Spinal cord (tissue), 10 donors: ENCODE results near the gene ZCCHC7. TPM values are rescaled to one million over a fixed set of nuclear protein-coding genes. Genes with fewer than 3 reads are reported as not detected.
A peak's percentile ranks its signal among the peaks of the same experiment; 100 is the strongest.

Experiments used
- DNase-seq, 6 donors: peaks; one replicate each; pipeline versions ENCODE4 v3.0.0 to v3.0.0-alpha.2; 2013 to 2015; ENCODE audit warnings: low spot score in 6 of 6, low read depth in 4 of 6
- H3K27ac ChIP-seq: one replicate; pipeline ENCODE4 v1.5.1; 2013; ENCODE audit warnings: low read depth, low read length, control low read depth
- H3K27me3 ChIP-seq: one replicate; pipeline ENCODE4 v1.6.1; 2013; ENCODE audit warnings: low read length; ENCODE audit not compliant: control insufficient read depth, insufficient read depth
- H3K36me3 ChIP-seq: one replicate; pipeline ENCODE4 v1.6.1; 2013; ENCODE audit warnings: low read length; ENCODE audit not compliant: control insufficient read depth, insufficient read depth
- H3K4me1 ChIP-seq: one replicate; pipeline ENCODE4 v1.6.1; 2013; ENCODE audit warnings: low read length; ENCODE audit not compliant: control insufficient read depth, insufficient read depth
- H3K4me3 ChIP-seq: one replicate; pipeline ENCODE4 v1.5.1; 2013; ENCODE audit warnings: low read depth, low read length, control low read depth
- H3K9me3 ChIP-seq: one replicate; pipeline ENCODE4 v1.6.1; 2013; ENCODE audit warnings: low read length; ENCODE audit not compliant: control insufficient read depth, insufficient read depth
- WGBS: methylation state at CpG from one replicate; pipeline ENCODE4 v1.1.5; 2013; ENCODE audit warnings: missing lambda C conversion rate; ENCODE audit not compliant: insufficient coverage; 5-methylcytosine and 5-hydroxymethylcytosine counted together
- polyA plus RNA-seq, 2 donors: library from polyadenylated mRNA; unstranded; fragments of 120-200 nt; gene quantifications; one replicate each; pipeline ENCODE4 v1.2.1, GENCODE V29; 2013; ENCODE audit not compliant: insufficient read length in 2 of 2
- total RNA-seq, 2 donors: library from RNA; depleted of rRNA in 1 of 2; stranded (reverse); fragments of 120-200 nt in 1 of 2; fragments of >200 nt in 1 of 2; gene quantifications; one replicate each; pipeline versions ENCODE4 v1.2.3 to v1.2.4, GENCODE V29; 2013 to 2014
- donor health status: healthy.

Gene ZCCHC7
- total and polyA plus RNA-seq, 4 donors = 14.3 to 26.5 (median 20.1) TPM

DNA sequence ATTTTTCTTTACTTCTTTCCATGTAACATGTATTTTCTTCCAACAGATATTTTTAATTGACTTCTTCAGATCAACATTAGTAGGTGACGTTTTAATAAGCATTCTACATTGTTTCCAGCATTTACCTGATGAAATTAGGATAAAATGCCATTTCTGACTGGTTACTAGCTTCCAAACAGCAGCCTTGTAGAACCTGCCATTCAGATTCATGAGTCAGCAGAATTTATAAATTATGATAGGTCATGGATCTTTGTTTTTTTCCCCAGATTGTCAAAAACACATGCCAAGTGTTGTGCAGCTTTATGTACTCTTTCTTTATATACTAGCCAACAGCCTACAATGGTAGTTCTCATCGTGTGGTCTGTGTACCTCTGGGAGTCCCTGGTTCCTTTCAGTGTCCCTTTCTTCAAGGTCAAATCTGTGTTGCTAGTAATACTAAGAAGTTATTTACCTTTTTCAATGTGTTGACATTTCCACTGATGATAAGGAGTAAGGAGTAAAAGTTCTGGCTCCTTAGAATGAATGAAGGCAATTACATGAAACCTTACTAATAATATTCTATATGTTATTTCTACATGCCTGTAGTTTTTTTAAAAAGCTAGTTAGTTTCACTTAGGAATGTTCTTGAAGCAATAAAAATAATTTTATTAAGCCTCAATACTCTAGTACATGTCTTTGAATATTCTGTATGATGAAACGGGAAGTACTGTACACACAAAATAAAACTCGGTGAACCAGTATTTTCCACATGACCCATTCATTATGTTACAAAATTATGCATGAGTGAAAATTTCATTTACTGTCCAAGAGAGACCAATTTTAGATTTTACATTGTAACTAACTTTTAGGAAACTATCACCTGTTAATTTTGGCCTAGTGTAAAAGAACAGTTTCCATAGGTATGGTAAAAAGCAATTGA lies 135.8 kb downstream of the ZCCHC7 start:
- H3K4me1 ChIP-seq = no peaks in the 10 kb centered on the region
- DNase-seq = no peak
- no peak overlapping the region for H3K27ac ChIP-seq
- H3K9me3 ChIP-seq = no peaks in the 10 kb centered on the region
- no peak overlapping the region for H3K4me3 ChIP-seq
- no CpG with 5 or more reads among the region's 4 CpGs for WGBS
- H3K27me3 ChIP-seq = no peaks in the 10 kb centered on the region
- H3K36me3 ChIP-seq = no peaks in the 10 kb centered on the region

DNA sequence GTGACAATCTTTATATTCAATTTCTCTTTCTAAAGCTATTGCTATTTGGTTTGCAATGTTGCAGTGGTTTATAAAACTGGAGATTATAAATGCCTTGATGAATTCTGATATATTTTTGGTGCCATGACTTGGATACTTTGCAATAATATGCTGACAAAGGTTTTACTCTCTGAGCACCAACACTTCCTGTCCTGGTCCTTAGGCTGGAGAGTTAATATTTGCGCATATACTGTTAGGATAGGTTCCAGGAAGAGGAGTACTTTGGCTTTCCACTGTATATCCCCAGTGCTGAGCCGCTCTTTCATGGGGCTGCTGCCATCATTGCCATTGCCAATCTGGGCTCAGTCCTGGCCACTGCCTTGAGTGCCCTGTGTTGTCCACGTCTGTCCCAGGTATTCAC lies 139.6 kb downstream of the ZCCHC7 start:
- no peaks in the 10 kb centered on the region for H3K36me3 ChIP-seq
- H3K27me3 ChIP-seq = no peaks in the 10 kb centered on the region
- no peaks in the 10 kb centered on the region for H3K9me3 ChIP-seq
- H3K4me3 ChIP-seq = no peak overlapping the region
- no peak for DNase-seq
- 80% methylated on average over 3 of the region's 3 CpGs for WGBS
- no peak overlapping the region for H3K27ac ChIP-seq
- no peaks in the 10 kb centered on the region for H3K4me1 ChIP-seq

DNA sequence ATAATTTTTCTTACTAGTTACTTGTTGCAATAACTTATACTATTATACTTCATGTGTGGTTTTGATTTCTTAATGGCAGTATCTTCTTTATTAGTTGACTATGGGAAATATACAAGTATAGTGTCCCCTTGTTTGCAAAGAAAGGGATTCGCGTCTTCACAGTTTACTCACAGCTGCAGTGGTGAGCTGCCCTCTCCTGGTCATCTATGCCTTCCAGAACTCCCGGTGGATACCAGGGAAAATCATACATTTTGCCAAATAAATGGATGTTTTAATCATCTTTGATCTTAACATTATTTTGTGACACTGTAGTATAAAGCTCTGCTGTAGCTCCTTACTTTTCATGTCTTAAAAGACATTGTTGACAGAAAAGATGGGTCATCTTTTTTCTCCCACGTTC lies 142.0 kb downstream of the ZCCHC7 start:
- no peaks in the 10 kb centered on the region for H3K9me3 ChIP-seq
- H3K4me1 ChIP-seq = no peaks in the 10 kb centered on the region
- DNase-seq = peak in 2 of 6 donors; percentile 29 to 69
- H3K27me3 ChIP-seq = no peaks in the 10 kb centered on the region
- H3K4me3 ChIP-seq = no peak overlapping the region
- no CpG with 5 or more reads among the region's 4 CpGs for WGBS
- no peaks in the 10 kb centered on the region for H3K36me3 ChIP-seq
- H3K27ac ChIP-seq = no peak overlapping the region

DNA sequence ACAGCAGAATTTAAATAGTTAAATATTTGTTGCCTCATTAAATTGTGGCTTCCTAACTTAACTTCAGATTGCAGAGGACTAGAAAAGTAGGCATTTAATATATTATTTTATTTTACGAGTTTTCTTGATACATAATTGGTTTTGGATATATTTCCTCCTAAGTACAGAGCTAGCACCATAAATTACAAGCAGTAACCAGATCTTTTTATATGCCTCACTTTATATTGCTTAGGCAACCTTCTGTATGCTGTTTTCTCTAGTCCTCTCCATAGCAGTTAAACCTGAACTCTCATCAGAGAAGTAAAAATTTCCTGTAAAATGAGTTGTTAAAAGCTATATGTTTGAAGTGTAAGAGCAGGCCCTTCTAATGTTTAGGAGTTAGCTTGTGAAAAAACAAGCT lies 144.2 kb downstream of the ZCCHC7 start:
- Histone ChIP-seq H3K4me1 (no peaks in the 10 kb centered on the region), H3K9me3 (no peaks in the 10 kb centered on the region), H3K27me3 (no peaks in the 10 kb centered on the region), H3K4me3 (no peak overlapping the region), H3K27ac (no peak overlapping the region), H3K36me3 (no peaks in the 10 kb centered on the region)
- no peak for DNase-seq
- no CpG with 5 or more reads among the region's 1 CpG for WGBS

DNA sequence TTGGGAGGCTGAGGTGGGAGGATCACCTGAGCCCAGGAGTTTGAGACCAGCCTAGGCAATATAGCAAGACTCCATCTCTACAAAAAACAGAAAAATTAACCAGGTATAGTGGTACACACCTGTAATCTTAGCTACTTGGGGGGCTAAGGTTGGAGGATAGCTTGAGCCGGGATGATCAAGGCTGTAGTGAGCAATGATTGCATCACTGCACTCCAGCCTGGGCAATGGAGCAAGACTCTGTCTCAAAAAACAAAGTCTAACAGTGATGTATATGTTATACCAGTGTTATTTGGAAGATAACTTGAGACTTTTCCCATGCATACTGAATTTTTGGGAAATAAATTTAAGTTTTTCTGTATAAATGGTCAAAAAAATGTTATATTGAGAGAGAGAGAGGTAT lies 146.3 kb downstream of the ZCCHC7 start:
- Histone ChIP-seq H3K27ac (no peak overlapping the region), H3K27me3 (no peaks in the 10 kb centered on the region)

DNA sequence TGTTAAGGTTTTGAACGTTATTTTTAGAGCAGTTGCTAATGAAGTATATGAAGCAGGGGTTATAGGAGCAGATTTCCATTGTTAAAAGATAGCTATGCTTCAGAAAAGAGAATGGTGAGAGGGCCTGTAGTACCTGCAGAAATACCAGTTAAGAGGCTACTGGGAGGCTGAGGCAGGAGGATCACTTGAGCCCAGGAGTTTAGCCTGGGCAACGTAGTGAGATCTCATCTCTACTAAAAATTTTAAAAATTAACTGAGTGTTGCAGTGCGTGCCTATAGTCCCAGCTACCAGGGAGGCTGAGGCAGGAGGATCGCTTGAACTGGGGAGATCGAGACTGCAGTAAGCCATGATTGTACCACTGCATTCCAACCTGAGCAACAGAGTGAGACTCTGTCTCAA lies 148.8 kb downstream of the ZCCHC7 start:
- H3K4me3 ChIP-seq = no peak overlapping the region

More for the DNA sequence above, 146.3 kb downstream of the ZCCHC7 start:
- no peak for DNase-seq
- Histone ChIP-seq H3K4me3 (no peak overlapping the region), H3K9me3 (no peaks in the 10 kb centered on the region), H3K4me1 (no peaks in the 10 kb centered on the region), H3K36me3 (no peaks in the 10 kb centered on the region)
- WGBS = 100% methylated on average over 1 of the region's 1 CpG

DNA sequence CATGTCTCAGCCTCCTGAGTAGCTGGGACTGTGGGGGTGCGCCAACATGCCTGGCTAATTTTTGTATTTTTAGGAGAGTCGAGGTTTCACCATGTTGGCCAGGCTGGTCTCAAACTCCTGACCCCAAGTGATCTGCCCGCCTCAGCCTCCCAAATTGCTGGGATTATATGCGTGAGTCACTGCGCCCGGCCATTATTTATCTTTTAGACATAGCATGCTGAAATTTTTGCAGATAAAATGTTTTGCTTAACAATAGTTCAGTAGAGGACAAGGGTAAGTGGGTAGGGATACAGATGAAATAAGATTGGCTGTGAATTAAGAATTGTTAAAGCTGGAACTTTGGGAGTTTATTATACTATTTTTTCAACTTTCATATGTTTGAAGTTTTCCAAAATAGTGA lies 151.3 kb downstream of the ZCCHC7 start:
- Histone ChIP-seq H3K27ac (no peak overlapping the region), H3K27me3 (no peaks in the 10 kb centered on the region), H3K4me3 (no peak overlapping the region), H3K9me3 (peaks cover 3% of the 10 kb centered on the region), H3K4me1 (no peaks in the 10 kb centered on the region), H3K36me3 (no peaks in the 10 kb centered on the region)
- 100% methylated on average over 1 of the region's 6 CpGs for WGBS
- DNase-seq = no peak

More for the DNA sequence above, 148.8 kb downstream of the ZCCHC7 start:
- Histone ChIP-seq H3K27me3 (no peaks in the 10 kb centered on the region), H3K4me1 (no peaks in the 10 kb centered on the region), H3K27ac (no peak overlapping the region), H3K36me3 (no peaks in the 10 kb centered on the region), H3K9me3 (peaks cover 3% of the 10 kb centered on the region)
- WGBS = 93% methylated on average over 3 of the region's 5 CpGs
- no peak for DNase-seq

DNA sequence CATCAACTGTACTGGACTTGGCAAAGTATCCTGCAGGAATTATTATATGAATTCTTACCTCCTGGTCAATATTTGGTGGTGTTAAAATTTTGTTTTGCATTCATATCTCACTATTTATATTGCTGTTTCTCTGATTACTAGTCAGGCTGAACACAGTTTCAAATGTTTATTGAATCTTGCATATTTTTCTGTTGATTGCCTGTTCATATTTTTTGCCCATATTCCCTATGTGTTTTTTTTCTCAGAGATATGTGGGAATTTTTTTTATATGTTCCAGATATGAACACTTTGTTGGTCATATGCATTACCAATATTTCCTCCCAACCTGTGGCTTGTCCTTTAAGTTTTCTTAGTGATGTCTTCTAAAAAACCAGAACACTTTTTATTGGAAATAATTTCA lies 153.2 kb downstream of the ZCCHC7 start:
- H3K27ac ChIP-seq = no peak overlapping the region
- H3K36me3 ChIP-seq = no peaks in the 10 kb centered on the region
- no peak for DNase-seq

DNA sequence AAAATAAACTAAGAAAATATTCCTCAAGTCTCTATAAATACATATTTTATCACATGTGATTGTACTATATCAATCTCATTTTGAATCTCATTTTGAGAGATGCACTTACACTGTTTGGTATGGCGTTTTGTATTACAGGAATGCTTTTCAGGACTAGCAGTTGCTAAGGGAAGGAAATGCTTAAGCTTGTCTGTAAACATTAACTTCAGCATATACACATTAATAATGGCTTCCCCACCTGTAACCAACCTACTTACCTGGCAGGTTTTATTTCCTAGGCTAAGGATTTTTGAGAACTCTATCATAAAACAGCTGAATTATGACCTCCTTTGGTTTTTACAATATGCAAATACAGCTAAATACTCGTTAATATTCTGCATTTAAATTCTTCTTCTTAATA lies 161.2 kb downstream of the ZCCHC7 start:
- no peaks in the 10 kb centered on the region for H3K9me3 ChIP-seq
- 100% methylated on average over 1 of the region's 2 CpGs for WGBS
- no peak overlapping the region for H3K4me3 ChIP-seq
- DNase-seq = no peak
- H3K36me3 ChIP-seq = no peaks in the 10 kb centered on the region
- no peaks in the 10 kb centered on the region for H3K27me3 ChIP-seq
- H3K4me1 ChIP-seq = no peaks in the 10 kb centered on the region
- no peak overlapping the region for H3K27ac ChIP-seq

More for the DNA sequence above, 153.2 kb downstream of the ZCCHC7 start:
- Histone ChIP-seq H3K9me3 (peaks cover 3% of the 10 kb centered on the region), H3K4me3 (no peak overlapping the region), H3K27me3 (no peaks in the 10 kb centered on the region), H3K4me1 (no peaks in the 10 kb centered on the region)

DNA sequence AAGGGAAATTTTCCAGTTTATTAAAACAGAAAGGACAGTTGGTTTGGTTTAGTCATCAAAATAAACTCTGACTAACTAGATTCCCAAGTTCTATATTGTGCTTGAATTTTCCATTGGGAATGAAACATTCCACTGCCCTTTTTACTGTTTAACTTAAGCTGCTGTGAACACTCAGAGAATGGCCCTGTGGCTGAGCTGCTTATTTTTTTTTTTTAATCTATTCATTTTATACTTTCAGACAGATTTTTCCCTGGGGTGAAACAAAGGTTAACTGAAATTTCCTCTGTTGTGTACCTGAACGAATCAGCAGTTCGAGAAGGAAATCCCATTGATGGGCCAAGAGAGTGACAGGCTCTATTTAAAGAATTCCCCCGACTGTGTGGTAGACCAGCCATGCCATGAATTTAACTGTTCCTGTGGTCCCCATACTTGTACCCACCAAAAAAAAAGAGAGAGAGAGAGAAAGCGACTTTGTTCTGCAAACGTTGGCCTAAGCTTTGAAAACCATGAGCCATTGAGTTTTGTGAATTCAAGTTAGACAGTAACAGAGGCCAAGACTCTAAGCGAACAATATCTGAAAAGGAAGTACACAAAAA lies 163.5 kb downstream of the ZCCHC7 start:
- no peak overlapping the region for H3K27ac ChIP-seq
- no peaks in the 10 kb centered on the region for H3K9me3 ChIP-seq
- H3K36me3 ChIP-seq = no peaks in the 10 kb centered on the region
- peak in 2 of 6 donors; percentile 22 to 26 for DNase-seq
- WGBS = 0% methylated on average over 2 of the region's 6 CpGs
- H3K4me3 ChIP-seq = no peak overlapping the region
- H3K4me1 ChIP-seq = no peaks in the 10 kb centered on the region
- no peaks in the 10 kb centered on the region for H3K27me3 ChIP-seq
